Measurements from ENCODE around the gene DCX. TPM values are rescaled to one million over a fixed set of nuclear protein-coding genes. Genes with fewer than 3 reads are reported as not detected.

The DCX gene
- total RNA-seq, 2 donors from 2014 or later: not detected

- Histone ChIP-seq H3K27ac (no peak overlapping the region), H3K27me3 (replicated peaks; ENCODE audit: insufficient read depth) (no peaks in the 10 kb centered on the region), H3K4me3 (no peak overlapping the region), H3K9me3 (no peaks in the 10 kb centered on the region), H3K4me1 (ENCODE audit: control insufficient read depth in 1 of 2, low read depth in 2 of 2) (no peaks in the 10 kb centered on the region), H3K36me3 (no peaks in the 10 kb centered on the region)
- ATAC-seq (ENCODE audit: insufficient number of reproducible peaks, low FRiP score, low read depth) (no peak), DNase-seq (ENCODE audit: low spot score) (no peak)
- TF ChIP-seq CTCF (IDR thresholded peaks at IDR 0.05): no peak
Observed at GRCh38 chrX:111394569-111394968, 17.4 kb downstream of the DCX start.

- Histone ChIP-seq H3K27ac (no peak overlapping the region), H3K4me1 (ENCODE audit: control insufficient read depth in 1 of 2, low read depth in 2 of 2) (no peaks in the 10 kb centered on the region), H3K4me3 (no peak overlapping the region), H3K9me3 (no peaks in the 10 kb centered on the region), H3K36me3 (no peaks in the 10 kb centered on the region), H3K27me3 (replicated peaks; ENCODE audit: insufficient read depth) (no peaks in the 10 kb centered on the region)
- DNase-seq (ENCODE audit: low spot score) (no peak), ATAC-seq (ENCODE audit: insufficient number of reproducible peaks, low FRiP score, low read depth) (no peak)
- no peak for TF ChIP-seq CTCF (IDR thresholded peaks at IDR 0.05)
Observed at GRCh38 chrX:111387470-111388070, 24.4 kb downstream of the DCX start.

GRCh38 chrX:111386615-111387233, 25.3 kb downstream of the DCX start:
- Histone ChIP-seq H3K9me3 (no peaks in the 10 kb centered on the region), H3K4me1 (ENCODE audit: control insufficient read depth in 1 of 2, low read depth in 2 of 2) (no peaks in the 10 kb centered on the region), H3K27me3 (replicated peaks; ENCODE audit: insufficient read depth) (no peaks in the 10 kb centered on the region), H3K4me3 (no peak overlapping the region), H3K36me3 (no peaks in the 10 kb centered on the region), H3K27ac (no peak overlapping the region)
- no peak for DNase-seq (ENCODE audit: low spot score)
- no peak for TF ChIP-seq CTCF (IDR thresholded peaks at IDR 0.05)
- no peak for ATAC-seq (ENCODE audit: insufficient number of reproducible peaks, low FRiP score, low read depth)

GRCh38 chrX:111386077-111386476, 25.9 kb downstream of the DCX start:
- H3K27ac ChIP-seq: no peak overlapping the region
- no peak overlapping the region for H3K4me3 ChIP-seq
- ATAC-seq (ENCODE audit: insufficient number of reproducible peaks, low FRiP score, low read depth): no peak
- H3K9me3 ChIP-seq: no peaks in the 10 kb centered on the region
- H3K4me1 ChIP-seq (ENCODE audit: control insufficient read depth in 1 of 2, low read depth in 2 of 2): no peaks in the 10 kb centered on the region
- no peak for DNase-seq (ENCODE audit: low spot score)
- no peaks in the 10 kb centered on the region for H3K27me3 ChIP-seq (replicated peaks; ENCODE audit: insufficient read depth)
- H3K36me3 ChIP-seq: no peaks in the 10 kb centered on the region
- no peak for TF ChIP-seq CTCF (IDR thresholded peaks at IDR 0.05)

GRCh38 chrX:111382277-111382676, 29.7 kb downstream of the DCX start:
- ATAC-seq (ENCODE audit: insufficient number of reproducible peaks, low FRiP score, low read depth): no peak
- no peak for TF ChIP-seq CTCF (IDR thresholded peaks at IDR 0.05)
- Histone ChIP-seq H3K27me3 (replicated peaks; ENCODE audit: insufficient read depth) (no peaks in the 10 kb centered on the region), H3K36me3 (no peaks in the 10 kb centered on the region), H3K4me1 (ENCODE audit: control insufficient read depth in 1 of 2, low read depth in 2 of 2) (no peaks in the 10 kb centered on the region), H3K4me3 (no peak overlapping the region), H3K9me3 (no peaks in the 10 kb centered on the region), H3K27ac (no peak overlapping the region)
- no peak for DNase-seq (ENCODE audit: low spot score)
